MM.1S (cell line): Measurements from ENCODE around the gene KDM2A.

Source experiments
- DNase-seq: peaks from one replicate; pipeline ENCODE4 v3.0.0-alpha.2; 2015
- H2AFZ ChIP-seq: fragments of 300-600 bp; sonication (generic); 2 replicates; pipeline ENCODE4 v1.6.0; 2016; ENCODE audit warnings: antibody characterized with exemption, low read length
- H3F3A ChIP-seq: fragments of 300-600 bp; sonication (generic); 2 replicates; pipeline ENCODE4 v1.6.1; 2016; ENCODE audit warnings: mild to moderate bottlenecking, antibody characterized with exemption, low read length, moderate library complexity, mixed read lengths; ENCODE audit not compliant: insufficient read depth
- H3K27ac ChIP-seq: fragments of 300-600 bp; sonication (generic); 2 replicates; pipeline ENCODE4 v1.5.1; 2016; ENCODE audit warnings: mild to moderate bottlenecking, low read length
- H3K27me3 ChIP-seq: fragments of 300-600 bp; sonication (generic); replicated peaks from 2 replicates; pipeline ENCODE4 v1.6.0; 2016; ENCODE audit warnings: low read length; ENCODE audit not compliant: insufficient read depth
- H3K36me3 ChIP-seq: fragments of 300-600 bp; sonication (generic); replicated peaks from 2 replicates; pipeline ENCODE4 v1.6.1; 2016; ENCODE audit warnings: mild to moderate bottlenecking, low read length, mixed read lengths; ENCODE audit not compliant: insufficient read depth
- H3K4me1 ChIP-seq: fragments of 300-600 bp; sonication (generic); 2 replicates; pipeline ENCODE4 v1.6.1; 2016; ENCODE audit warnings: low read length, mixed read lengths
- H3K4me2 ChIP-seq: fragments of 300-600 bp; sonication (generic); 2 replicates; pipeline ENCODE4 v1.6.0; 2016; ENCODE audit warnings: low read depth, low read length
- H3K4me3 ChIP-seq: fragments of 300-600 bp; sonication (generic); 2 replicates; pipeline ENCODE4 v1.5.1; 2016; ENCODE audit warnings: low read length, mixed read lengths
- H3K79me2 ChIP-seq: fragments of 300-600 bp; sonication (generic); 2 replicates; pipeline ENCODE4 v1.6.1; 2016; ENCODE audit warnings: mixed run types, low read length, mixed read lengths
- H3K9ac ChIP-seq: fragments of 300-600 bp; sonication (generic); 2 replicates; pipeline ENCODE4 v1.6.1; 2016; ENCODE audit warnings: low read length, mixed read lengths
- H3K9me2 ChIP-seq: fragments of 300-600 bp; sonication (generic); replicated peaks from 2 replicates; pipeline ENCODE4 v1.6.1; 2016; ENCODE audit warnings: mild to moderate bottlenecking, low read length, mixed read lengths; ENCODE audit not compliant: insufficient read depth
- H3K9me3 ChIP-seq: fragments of 300-600 bp; sonication (generic); replicated peaks from 2 replicates; pipeline ENCODE4 v1.6.1; 2016; ENCODE audit warnings: mild to moderate bottlenecking, low read length, mixed read lengths; ENCODE audit not compliant: insufficient read depth
- H4K20me1 ChIP-seq: fragments of 300-600 bp; sonication (generic); 2 replicates; pipeline ENCODE4 v1.6.1; 2016; ENCODE audit warnings: mild to moderate bottlenecking, low read length, moderate library complexity, mixed read lengths; ENCODE audit not compliant: insufficient read depth
- EZH2 ChIP-seq: fragments of 300-600 bp; sonication (generic); optimal IDR thresholded peaks from 2 replicates; pipeline ENCODE3; 2017; ENCODE audit warnings: low read depth, mild to moderate bottlenecking, antibody characterized with exemption, low read length, mixed read lengths
- EZH2phosphoT487 ChIP-seq: fragments of 300-600 bp; sonication (generic); IDR thresholded peaks from 2 replicates; pipeline ENCODE4 v1.6.1; 2018; ENCODE audit warnings: antibody characterized with exemption, low read length
- TF ChIP-seq, protein P1 (sequence below): fragments of 300-600 bp; sonication (generic); IDR thresholded peaks from 2 replicates; pipeline ENCODE4 v1.5.1; 2016; ENCODE audit warnings: antibody characterized with exemption, low read length, mixed read lengths

Gene KDM2A

DNA sequence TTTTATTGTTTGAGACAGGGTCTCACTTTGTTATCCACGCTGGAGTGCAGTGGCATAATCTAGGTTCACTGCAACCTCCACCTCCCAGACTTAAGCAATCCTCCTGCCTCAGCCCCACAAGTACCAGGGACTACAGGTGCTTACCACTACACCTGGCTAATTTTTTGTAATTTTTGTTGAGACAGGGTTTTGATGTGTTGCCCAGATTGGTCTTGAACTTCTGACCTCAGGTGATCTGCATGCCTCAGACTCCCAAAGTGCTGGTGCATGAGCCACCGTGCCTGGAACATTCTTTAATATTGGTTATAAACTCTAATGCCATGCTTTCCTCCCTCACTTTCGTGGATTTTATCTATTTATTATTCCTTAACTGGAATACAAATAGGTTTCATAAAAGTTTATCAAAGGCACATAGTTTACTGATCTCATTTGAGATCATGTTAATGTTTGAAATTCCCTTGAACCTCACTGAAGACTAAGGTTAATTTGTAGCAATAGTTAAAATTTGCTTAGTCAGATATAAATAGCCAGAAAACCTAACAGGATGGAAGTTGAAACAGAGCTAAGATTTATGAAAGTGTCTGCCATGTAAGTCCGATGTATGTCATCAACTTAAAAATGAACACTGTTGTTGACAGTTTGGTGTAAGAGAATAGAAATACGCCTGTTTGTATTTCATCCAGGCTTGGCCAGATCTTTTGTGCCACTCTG lies 27.6 kb downstream of the KDM2A start:
- TF ChIP-seq, protein P1, sequence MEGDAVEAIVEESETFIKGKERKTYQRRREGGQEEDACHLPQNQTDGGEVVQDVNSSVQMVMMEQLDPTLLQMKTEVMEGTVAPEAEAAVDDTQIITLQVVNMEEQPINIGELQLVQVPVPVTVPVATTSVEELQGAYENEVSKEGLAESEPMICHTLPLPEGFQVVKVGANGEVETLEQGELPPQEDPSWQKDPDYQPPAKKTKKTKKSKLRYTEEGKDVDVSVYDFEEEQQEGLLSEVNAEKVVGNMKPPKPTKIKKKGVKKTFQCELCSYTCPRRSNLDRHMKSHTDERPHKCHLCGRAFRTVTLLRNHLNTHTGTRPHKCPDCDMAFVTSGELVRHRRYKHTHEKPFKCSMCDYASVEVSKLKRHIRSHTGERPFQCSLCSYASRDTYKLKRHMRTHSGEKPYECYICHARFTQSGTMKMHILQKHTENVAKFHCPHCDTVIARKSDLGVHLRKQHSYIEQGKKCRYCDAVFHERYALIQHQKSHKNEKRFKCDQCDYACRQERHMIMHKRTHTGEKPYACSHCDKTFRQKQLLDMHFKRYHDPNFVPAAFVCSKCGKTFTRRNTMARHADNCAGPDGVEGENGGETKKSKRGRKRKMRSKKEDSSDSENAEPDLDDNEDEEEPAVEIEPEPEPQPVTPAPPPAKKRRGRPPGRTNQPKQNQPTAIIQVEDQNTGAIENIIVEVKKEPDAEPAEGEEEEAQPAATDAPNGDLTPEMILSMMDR = no peak
- H3K27ac ChIP-seq = no peak overlapping the region
- H3K4me1 ChIP-seq = no peaks in the 10 kb centered on the region

DNA sequence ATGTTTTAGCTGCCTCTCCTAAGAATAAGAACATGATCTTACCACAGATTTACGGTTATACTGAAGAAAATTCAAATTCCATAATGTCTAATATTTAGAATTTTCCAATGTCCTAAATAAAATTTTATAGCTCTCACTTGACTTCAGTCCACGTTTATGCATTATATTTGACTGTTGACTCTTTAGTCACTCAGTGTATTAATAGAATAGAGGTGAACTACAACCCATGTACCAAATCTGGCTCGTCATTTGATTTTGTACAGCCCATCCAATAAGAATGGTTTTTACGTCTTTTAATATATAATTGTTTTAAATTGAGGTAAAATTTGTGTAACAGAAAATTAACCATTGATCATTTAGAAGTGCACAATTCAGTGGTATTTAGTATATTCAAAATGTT lies 34.9 kb downstream of the KDM2A start:
- H2AFZ ChIP-seq = no peak overlapping the region
- no peaks in the 10 kb centered on the region for H3K9me2 ChIP-seq
- peaks cover 7% of the 10 kb centered on the region for H3K36me3 ChIP-seq
- no peaks in the 10 kb centered on the region for H3K9me3 ChIP-seq
- no peak overlapping the region for H3K4me3 ChIP-seq
- H3F3A ChIP-seq = no peaks in the 10 kb centered on the region; the same call in 1 of the 2 replicates
- no peak for DNase-seq
- H3K27me3 ChIP-seq = no peaks in the 10 kb centered on the region
- no peak overlapping the region for H3K9ac ChIP-seq
- H3K4me2 ChIP-seq = no peak overlapping the region
- H3K4me1 ChIP-seq = no peaks in the 10 kb centered on the region
- TF ChIP-seq EZH2phosphoT487 (no peak), EZH2 (no peak)
- TF ChIP-seq, protein P1 = no peak
- no peak overlapping the region for H3K27ac ChIP-seq
- no peaks in the 10 kb centered on the region; the same call in 1 of the 2 replicates for H4K20me1 ChIP-seq
- H3K79me2 ChIP-seq = peaks cover 95% of the 10 kb centered on the region

More for the DNA sequence above, 27.6 kb downstream of the KDM2A start:
- peaks cover 7% of the 10 kb centered on the region for H3K36me3 ChIP-seq
- H2AFZ ChIP-seq = no peak overlapping the region
- peaks cover 5% of the 10 kb centered on the region; the same call in 1 of the 2 replicates for H3F3A ChIP-seq
- H3K27me3 ChIP-seq = no peaks in the 10 kb centered on the region
- H3K9me2 ChIP-seq = no peaks in the 10 kb centered on the region
- H3K79me2 ChIP-seq = peaks cover 94% of the 10 kb centered on the region
- H3K4me3 ChIP-seq = no peak overlapping the region
- H3K4me2 ChIP-seq = no peak overlapping the region
- H4K20me1 ChIP-seq = peaks cover 3% of the 10 kb centered on the region
- no peaks in the 10 kb centered on the region for H3K9me3 ChIP-seq
- H3K9ac ChIP-seq = no peak overlapping the region
- no peak for DNase-seq

GRCh38 chr11:67154726-67155125 lies 35.7 kb downstream of the KDM2A start:
- peaks cover 7% of the 10 kb centered on the region for H3K36me3 ChIP-seq
- H3K9me3 ChIP-seq = no peaks in the 10 kb centered on the region
- H3K4me1 ChIP-seq = no peaks in the 10 kb centered on the region
- H3K27ac ChIP-seq = no peak overlapping the region
- no peak overlapping the region for H3K4me3 ChIP-seq
- H3K27me3 ChIP-seq = no peaks in the 10 kb centered on the region
- no peaks in the 10 kb centered on the region for H3K9me2 ChIP-seq
- no peak overlapping the region for H3K4me2 ChIP-seq
- peaks cover 96% of the 10 kb centered on the region for H3K79me2 ChIP-seq
- H3K9ac ChIP-seq = no peak overlapping the region
- no peak for TF ChIP-seq EZH2phosphoT487
- TF ChIP-seq, protein P1 = no peak
- TF ChIP-seq EZH2 = no peak
- DNase-seq = no peak
- H4K20me1 ChIP-seq = peaks cover 4% of the 10 kb centered on the region; the same call in 1 of the 2 replicates
- H3F3A ChIP-seq = no peaks in the 10 kb centered on the region; the same call in 1 of the 2 replicates
- no peak overlapping the region for H2AFZ ChIP-seq
